AG04450 (cell line): ENCODE data around the gene PINK1. TPM values are rescaled to one million over a fixed set of nuclear protein-coding genes. Genes with fewer than 3 reads are reported as not detected.

Experiments
- CTCF ChIA-PET: fragments of 300-600, 350-600 bp; formaldehyde crosslinking; extraction: SDS; loops from one replicate; lab custom pipeline; 2022; ENCODE audit warnings: antibody characterized with exemption, inconsistent platforms; lab: Charles Lee
- POLR2A ChIA-PET: fragments of 350-600 bp; formaldehyde crosslinking; extraction: SDS; loops from one replicate; lab custom pipeline; 2021; ENCODE audit warnings: antibody characterized with exemption, inconsistent platforms; lab: Yijun Ruan, JAX
- DNase-seq: peaks from one replicate; pipeline ENCODE4 v3.0.0-alpha.2; 2011; ENCODE audit warnings: low read depth, low spot score
- H3K27ac ChIP-seq: one replicate; pipeline ENCODE4 v1.5.1; 2012; ENCODE audit warnings: low read depth, low read length, control low read depth
- H3K27me3 ChIP-seq: one replicate; pipeline ENCODE4 v1.6.0; 2012; ENCODE audit warnings: low read length; ENCODE audit not compliant: control insufficient read depth, insufficient read depth
- H3K4me3 ChIP-seq: 2 replicates; pipeline ENCODE4 v1.5.1; 2011; ENCODE audit warnings: mild to moderate bottlenecking, low read depth, low read length, control low read depth
- H3K9me3 ChIP-seq: 2 replicates; pipeline ENCODE4 v1.5.1; 2012; ENCODE audit warnings: low read length; ENCODE audit not compliant: control insufficient read depth, insufficient read depth
- CTCF ChIP-seq: IDR thresholded peaks from 2 replicates; pipeline ENCODE4 v1.5.1; 2011; ENCODE audit warnings: low read depth, low read length, control low read depth, inconsistent platforms
- polyA plus RNA-seq: library from polyadenylated mRNA; depleted of rRNA; stranded (reverse); fragments of >200 nt; gene quantifications from 2 replicates; pipeline ENCODE4 v1.2.3, GENCODE V29; 2011

The PINK1 gene
- polyA plus RNA-seq, 1 experiment, result 43.8 TPM

DNA sequence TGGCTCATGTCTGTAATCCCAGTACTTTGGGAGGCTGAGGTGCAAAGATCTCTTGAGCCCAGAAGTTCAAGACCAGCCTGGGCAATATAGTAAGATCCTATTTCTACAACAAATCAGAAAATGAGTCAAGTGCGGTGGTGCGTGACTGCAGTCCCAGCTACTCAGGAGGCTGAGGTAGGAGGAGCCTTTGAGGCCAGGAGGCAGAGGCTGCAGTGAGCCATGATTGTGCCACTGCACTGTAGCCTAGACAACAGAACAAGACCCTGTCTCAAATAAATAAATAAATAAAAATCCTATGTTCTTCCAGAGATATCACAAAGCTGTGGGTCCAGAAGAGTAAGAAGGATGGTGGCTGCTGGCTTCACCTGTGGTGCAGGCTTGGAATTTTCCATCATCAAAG is 22.3 kb upstream of the PINK1 start:
- POLR2A ChIA-PET, result no interaction called here

GRCh38 chr1:20611652-20612051 is 21.6 kb upstream of the PINK1 start:
- ChIA-PET POLR2A (no interaction called here), CTCF (no interaction called here)
- Histone ChIP-seq H3K9me3 (no peaks in the 10 kb centered on the region), H3K27me3 (no peaks in the 10 kb centered on the region), H3K27ac (no peak overlapping the region), H3K4me3 (no peak overlapping the region)
- no peak for DNase-seq
- TF ChIP-seq CTCF, result no peak

More for the DNA sequence above, 22.3 kb upstream of the PINK1 start:
- TF ChIP-seq CTCF, result no peak
- Histone ChIP-seq H3K27me3 (no peaks in the 10 kb centered on the region), H3K9me3 (no peaks in the 10 kb centered on the region), H3K4me3 (no peak overlapping the region), H3K27ac (no peak overlapping the region)
- no peak for DNase-seq
- CTCF ChIA-PET, result no interaction called here

DNA sequence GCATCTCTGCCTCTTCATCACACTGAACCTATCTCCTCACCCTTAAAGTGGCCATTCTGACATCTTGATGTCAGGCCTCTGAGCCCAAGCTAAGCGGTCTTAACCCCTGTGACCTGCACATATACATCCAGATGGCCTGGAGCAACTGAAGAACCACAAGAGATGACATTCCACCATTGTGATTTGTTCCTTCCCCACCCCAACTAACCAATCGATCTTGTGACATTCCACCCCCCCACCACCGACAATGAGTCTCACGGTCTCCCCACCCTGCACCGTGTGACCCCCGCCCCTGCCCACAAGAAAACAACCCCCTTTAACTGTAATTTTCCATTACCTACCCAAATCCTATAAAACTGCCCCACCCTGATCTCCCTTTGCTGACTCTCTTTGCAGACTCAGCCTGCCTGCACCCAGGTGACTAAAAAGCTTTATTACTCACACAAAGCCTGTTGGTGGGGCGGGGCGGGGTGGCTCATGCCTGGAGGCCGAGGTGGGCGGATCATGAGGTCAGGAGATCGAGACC is 21.0 kb upstream of the PINK1 start:
- TF ChIP-seq CTCF, result no peak
- ChIA-PET POLR2A (interaction anchor here (0.7 to 2.5 kb wide), 3 partner anchors 22 to 140 kb away, joined by 5 to 13 read pairs (median 5); partner anchors contain the start of gene CDA), CTCF (interaction anchor here (2.5 kb wide), 1 partner anchor 20 kb away, joined by 13 read pairs; no protein-coding TSS in a partner anchor)
- H3K27ac ChIP-seq, result no peak overlapping the region
- H3K4me3 ChIP-seq, result no peak overlapping the region
- DNase-seq, result no peak
- H3K9me3 ChIP-seq, result no peaks in the 10 kb centered on the region
- H3K27me3 ChIP-seq, result no peaks in the 10 kb centered on the region

GRCh38 chr1:20614131-20614579 is 19.1 kb upstream of the PINK1 start:
- H3K9me3 ChIP-seq, result no peaks in the 10 kb centered on the region
- CTCF ChIA-PET, result interaction anchor here (1.4 to 2.5 kb wide), 2 partner anchors 18 to 39 kb away, joined by 8 to 13 read pairs; no protein-coding TSS in a partner anchor
- H3K27ac ChIP-seq, result peak overlapping the region; percentile 83
- no peak for TF ChIP-seq CTCF
- H3K27me3 ChIP-seq, result no peaks in the 10 kb centered on the region
- POLR2A ChIA-PET, result interaction anchor here (2.5 kb wide), 1 partner anchor 24 kb away, joined by 13 read pairs; the partner anchor contains the start of gene CDA
- no peak for DNase-seq
- no peak overlapping the region for H3K4me3 ChIP-seq
